CD14-positive monocyte (primary cell): ENCODE measurements around the gene ROBO2. TPM values are rescaled to one million over a fixed set of nuclear protein-coding genes. Genes with fewer than 3 reads are reported as not detected.

Experiments
- DNase-seq, 3 donors: peaks; one replicate each; pipeline ENCODE4 v3.0.0-alpha.2; 2011 to 2022
- H2AFZ ChIP-seq: 2 replicates; pipeline ENCODE4 v1.6.0; 2012; ENCODE audit warnings: mild to moderate bottlenecking, low read depth, low read length, inconsistent platforms; ENCODE audit not compliant: insufficient read depth, poor library complexity, severe bottlenecking
- H3K27ac ChIP-seq, 2 donors: 1 replicate in 1 of 2; 2 replicates in 1 of 2; pipeline ENCODE4 v1.5.1; 2012 to 2013; ENCODE audit warnings: low read length in 2 of 2, control low read depth in 1 of 2, inconsistent platforms in 1 of 2, low read depth in 1 of 2, mild to moderate bottlenecking in 1 of 2
- H3K27me3 ChIP-seq, 2 donors: one replicate each; pipeline versions ENCODE4 v1.6.0 to v1.6.1; 2011 to 2013; ENCODE audit warnings: low read length in 2 of 2; ENCODE audit not compliant: control insufficient read depth in 2 of 2, insufficient read depth in 2 of 2
- H3K36me3 ChIP-seq, 2 donors: replicated peaks in 1 of 2; 1 replicate in 1 of 2; 2 replicates in 1 of 2; pipeline versions ENCODE4 v1.5.1 to v1.6.1; 2012 to 2013; ENCODE audit warnings: low read length in 2 of 2, control low read depth in 1 of 2, inconsistent platforms in 1 of 2, mild to moderate bottlenecking in 1 of 2; ENCODE audit not compliant: insufficient read depth in 2 of 2, control insufficient read depth in 1 of 2
- H3K4me1 ChIP-seq, 2 donors: 1 replicate in 1 of 2; 2 replicates in 1 of 2; pipeline versions ENCODE4 v1.5.1 to v1.6.1; 2012 to 2013; ENCODE audit warnings: low read length in 2 of 2, control low read depth in 1 of 2, inconsistent platforms in 1 of 2, mild to moderate bottlenecking in 1 of 2, moderate library complexity in 1 of 2; ENCODE audit not compliant: insufficient read depth in 2 of 2, control insufficient read depth in 1 of 2
- H3K4me2 ChIP-seq: replicated peaks from 2 replicates; pipeline ENCODE3; 2012; ENCODE audit warnings: low read length, moderate library complexity, mild to moderate bottlenecking; ENCODE audit not compliant: poor library complexity, severe bottlenecking; ENCODE audit errors: extremely low read depth
- H3K4me3 ChIP-seq, 3 experiments: fragments of 200-600 bp in 1 of 3; sonication (generic) in 1 of 3; replicated peaks in 1 of 3; 1 replicate in 2 of 3; 2 replicates in 1 of 3; pipeline ENCODE4 v1.5.1; 2011 to 2013; ENCODE audit warnings: low read length in 3 of 3, mild to moderate bottlenecking in 3 of 3, control low read depth in 2 of 3, low read depth in 2 of 3, inconsistent platforms in 1 of 3, moderate library complexity in 1 of 3
- H3K79me2 ChIP-seq: 2 replicates; pipeline ENCODE4 v1.6.0; 2012; ENCODE audit warnings: mild to moderate bottlenecking, control low read depth, inconsistent platforms, low read length, moderate library complexity; ENCODE audit not compliant: insufficient read depth
- H3K9ac ChIP-seq: 2 replicates; pipeline ENCODE4 v1.6.0; 2017; ENCODE audit warnings: low read length, mild to moderate bottlenecking; ENCODE audit not compliant: insufficient read depth, poor library complexity, severe bottlenecking
- H3K9me3 ChIP-seq, 2 donors: replicated peaks in 1 of 2; 1 replicate in 1 of 2; 2 replicates in 1 of 2; pipeline versions ENCODE4 v1.5.1 to v1.6.1; 2012 to 2013; ENCODE audit warnings: low read length in 2 of 2, control low read depth in 1 of 2; ENCODE audit not compliant: control insufficient read depth in 1 of 2, insufficient read depth in 1 of 2
- H4K20me1 ChIP-seq: 2 replicates; pipeline ENCODE4 v1.6.0; 2012; ENCODE audit warnings: mild to moderate bottlenecking, low read length, control low read depth, moderate library complexity; ENCODE audit not compliant: insufficient read depth
- H3K27ac Mint-ChIP-seq, 7 donors: one replicate each; pipeline ENCODE4 v1.8.0; 2020; ENCODE audit warnings: mild to moderate bottlenecking in 7 of 7, mixed read lengths in 7 of 7, moderate library complexity in 6 of 7, inconsistent platforms in 2 of 7
- H3K27me3 Mint-ChIP-seq, 3 donors: one replicate each; pipeline ENCODE4 v1.8.0; 2021 to 2022; ENCODE audit warnings: low read depth in 3 of 3, mild to moderate bottlenecking in 3 of 3, mixed read lengths in 3 of 3, moderate library complexity in 3 of 3, inconsistent platforms in 1 of 3
- H3K36me3 Mint-ChIP-seq, 2 donors: one replicate each; pipeline ENCODE4 v1.8.0; 2020; ENCODE audit warnings: mixed read lengths in 2 of 2, inconsistent platforms in 1 of 2, mild to moderate bottlenecking in 1 of 2
- H3K4me1 Mint-ChIP-seq: one replicate; pipeline ENCODE4 v1.8.0; 2020; ENCODE audit warnings: mild to moderate bottlenecking, mixed read lengths
- H3K4me3 Mint-ChIP-seq, 2 donors: one replicate each; pipeline ENCODE4 v1.8.0; 2020; ENCODE audit warnings: mild to moderate bottlenecking in 2 of 2, mixed read lengths in 2 of 2, moderate library complexity in 1 of 2
- H3K9me3 Mint-ChIP-seq, 7 donors: one replicate each; pipeline ENCODE4 v1.8.0; 2020 to 2022; ENCODE audit warnings: mixed read lengths in 7 of 7, mild to moderate bottlenecking in 6 of 7, moderate library complexity in 6 of 7, inconsistent platforms in 2 of 7
- CTCF ChIP-seq: fragments of 200-600 bp; IDR thresholded peaks from one replicate; pipeline ENCODE4 v1.8.0; 2022; ENCODE audit warnings: antibody characterized with exemption, mild to moderate bottlenecking
- WGBS: methylation state at CpG from one replicate; pipeline ENCODE4 v1.1.5; 2013; ENCODE audit warnings: missing lambda C conversion rate; ENCODE audit not compliant: insufficient coverage; 5-methylcytosine and 5-hydroxymethylcytosine counted together
- intact Hi-C, 2 donors: fragments of 100-400 bp; cut with micrococcal nuclease; formaldehyde crosslinking; loops; one replicate each; pipeline versions ENCODE4 v1.15.0 to v1.15.1; 2023
- polyA plus RNA-seq, 3 donors: library from polyadenylated mRNA; depleted of rRNA in 1 of 3; unstranded in 2 of 3; stranded (reverse) in 1 of 3; fragments of 300-500 nt in 2 of 3; fragments of >200 nt in 1 of 3; fragmentation: Illumina TruSeq in 2 of 3; gene quantifications; 1 replicate in 2 of 3; 2 replicates in 1 of 3; pipeline ENCODE4 v1.2.3, GENCODE V29; 2012 to 2021

ROBO2 gene
- polyA plus RNA-seq, 3 donors, result not detected

GRCh38 chr3:77048186-77048585 lies 8.3 kb downstream of the ROBO2 start:
- Mint-ChIP-seq H3K4me1 (no peaks in the 10 kb centered on the region), H3K27me3 (peaks cover 0 to 2% (median 1%) of the 10 kb centered on the region in 3 donors), H3K9me3 (peaks cover 0 to 2% (median 0%) of the 10 kb centered on the region in 7 donors), H3K4me3 (no peak overlapping the region), H3K27ac (no peak overlapping the region), H3K36me3 (no peaks in the 10 kb centered on the region)
- DNase-seq, result no peak
- H3K36me3 ChIP-seq, result no peaks in the 10 kb centered on the region
- H3K27me3 ChIP-seq, result no peaks in the 10 kb centered on the region
- intact Hi-C loops, result no loop called here
- no peaks in the 10 kb centered on the region for H3K79me2 ChIP-seq
- 91% methylated on average over 4 of the region's 5 CpGs for WGBS
- no peak overlapping the region for H3K4me2 ChIP-seq
- H3K9me3 ChIP-seq, result no peaks in the 10 kb centered on the region
- no peak overlapping the region for H3K4me3 ChIP-seq
- H4K20me1 ChIP-seq, result no peaks in the 10 kb centered on the region
- TF ChIP-seq CTCF, result no peak
- H3K4me1 ChIP-seq, result no peaks in the 10 kb centered on the region
- no peak overlapping the region for H2AFZ ChIP-seq
- H3K9ac ChIP-seq, result no peak overlapping the region
- no peak overlapping the region for H3K27ac ChIP-seq

GRCh38 chr3:77051591-77051990 lies 11.7 kb downstream of the ROBO2 start:
- WGBS, result no CpG with 5 or more reads among the region's 5 CpGs
- H3K4me1 Mint-ChIP-seq, result no peaks in the 10 kb centered on the region

More at GRCh38 chr3:77051591-77051990, 11.7 kb downstream of the ROBO2 start:
- Histone ChIP-seq H3K4me3 (no peak overlapping the region), H3K36me3 (no peaks in the 10 kb centered on the region), H2AFZ (no peak overlapping the region), H3K9me3 (no peaks in the 10 kb centered on the region), H4K20me1 (no peaks in the 10 kb centered on the region), H3K4me2 (no peak overlapping the region), H3K27me3 (no peaks in the 10 kb centered on the region), H3K9ac (no peak overlapping the region), H3K4me1 (no peaks in the 10 kb centered on the region), H3K79me2 (no peaks in the 10 kb centered on the region), H3K27ac (no peak overlapping the region)
- DNase-seq, result no peak
- H3K36me3 Mint-ChIP-seq, result no peaks in the 10 kb centered on the region
- no peak overlapping the region for H3K4me3 Mint-ChIP-seq
- intact Hi-C loops, result no loop called here
- peaks cover 0 to 4% (median 0%) of the 10 kb centered on the region in 7 donors for H3K9me3 Mint-ChIP-seq
- no peak overlapping the region for H3K27ac Mint-ChIP-seq
- TF ChIP-seq CTCF, result no peak
- H3K27me3 Mint-ChIP-seq, result peaks cover 0 to 2% (median 0%) of the 10 kb centered on the region in 3 donors
